Uterus (tissue), 2 donors: ENCODE results near the gene FADD.

Experiments used
- CTCF ChIP-seq, 4 experiments: fragments of 200-600 bp in 2 of 4; fragments of 450-650 bp in 2 of 4; sonication (generic) in 2 of 4; IDR thresholded peaks; one replicate each; pipeline ENCODE4 v1.5.1; 2016 to 2019; ENCODE audit warnings: antibody characterized with exemption in 4 of 4, mild to moderate bottlenecking in 2 of 4, moderate library complexity in 1 of 4
- POLR2A ChIP-seq, 2 donors: fragments of 450-650 bp; IDR thresholded peaks; one replicate each; pipeline ENCODE4 v1.6.1; 2016; ENCODE audit warnings: antibody characterized with exemption in 2 of 2, mild to moderate bottlenecking in 1 of 2, moderate library complexity in 1 of 2

DNA sequence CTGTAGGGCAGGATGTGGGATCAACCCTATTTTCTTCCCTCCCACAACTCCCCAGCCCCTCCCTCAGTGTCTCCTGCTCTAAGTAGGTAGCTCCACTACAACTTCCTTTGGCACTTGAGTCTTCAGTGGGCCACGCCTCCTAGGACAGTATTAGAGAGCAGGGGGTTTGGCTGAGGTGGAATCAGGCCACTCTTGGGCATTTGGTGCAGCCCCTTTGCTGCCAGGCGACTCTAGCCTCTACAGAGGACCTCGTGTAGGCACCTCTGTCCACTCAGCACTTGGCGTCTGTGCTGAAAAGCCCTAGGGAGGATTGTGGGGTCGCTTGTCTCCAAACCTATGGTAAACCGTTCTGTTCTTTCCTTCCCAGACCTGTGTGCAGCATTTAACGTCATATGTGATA, 2.7 kb downstream of the FADD start:
- TF ChIP-seq CTCF (IDR thresholded peaks at IDR 0.05), result no peak
- TF ChIP-seq POLR2A (IDR thresholded peaks at IDR 0.05), result no peak
